SW 1271 (cell line): ENCODE data around the gene LDLRAD3.

ENCODE experiments used
- DNase-seq, 2 experiments: peaks; one replicate each; lab custom pipeline; 2025; lab: John Stamatoyannopoulos, UW

The LDLRAD3 gene

GRCh38 chr11:36211761-36212430 is 268.0 kb downstream of the LDLRAD3 start:
- DNase-seq: no peak

GRCh38 chr11:36212564-36213392 is 268.9 kb downstream of the LDLRAD3 start:
- DNase-seq: no peak

DNA sequence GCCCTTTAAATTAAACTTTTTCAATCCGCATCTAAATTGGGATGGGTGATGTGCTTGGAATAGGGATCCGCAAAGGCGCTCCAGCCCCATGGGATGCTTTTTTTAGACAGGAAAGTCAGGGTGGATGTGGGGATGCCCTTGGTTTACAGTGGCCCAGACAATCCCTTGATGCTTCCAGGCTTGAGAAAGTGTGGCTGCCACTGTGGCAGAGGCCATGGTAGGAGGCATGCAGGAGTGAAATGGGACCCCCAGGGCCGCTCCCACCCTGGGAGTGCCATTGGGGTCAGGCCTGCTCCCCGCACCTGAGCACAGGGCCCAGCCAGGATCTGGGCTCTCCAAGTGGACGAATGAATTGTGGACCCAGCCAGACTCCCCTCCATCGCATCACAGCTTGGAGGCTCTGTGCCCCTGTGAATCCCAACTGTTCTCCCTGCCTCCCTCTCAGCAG is 269.6 kb downstream of the LDLRAD3 start:
- no peak for DNase-seq

DNA sequence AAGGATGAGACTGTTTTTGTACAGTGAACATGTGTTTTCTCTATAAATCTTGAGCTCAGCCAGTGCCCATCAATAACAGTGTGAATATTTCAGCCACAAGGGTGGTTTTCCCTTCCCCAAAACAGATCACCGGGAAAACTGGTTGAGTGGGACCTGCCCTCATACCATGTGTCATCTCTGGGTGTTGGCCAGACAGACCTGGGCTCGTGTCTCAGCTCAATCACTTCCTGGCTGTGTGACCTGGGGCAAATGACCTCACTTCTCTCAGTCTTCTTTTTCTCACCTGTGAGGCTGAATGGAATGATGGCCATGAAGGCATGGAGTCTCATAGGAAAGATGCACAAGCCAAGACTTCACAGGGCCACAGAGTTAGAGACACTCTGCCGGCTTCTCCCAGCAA is 270.6 kb downstream of the LDLRAD3 start:
- DNase-seq: no peak

DNA sequence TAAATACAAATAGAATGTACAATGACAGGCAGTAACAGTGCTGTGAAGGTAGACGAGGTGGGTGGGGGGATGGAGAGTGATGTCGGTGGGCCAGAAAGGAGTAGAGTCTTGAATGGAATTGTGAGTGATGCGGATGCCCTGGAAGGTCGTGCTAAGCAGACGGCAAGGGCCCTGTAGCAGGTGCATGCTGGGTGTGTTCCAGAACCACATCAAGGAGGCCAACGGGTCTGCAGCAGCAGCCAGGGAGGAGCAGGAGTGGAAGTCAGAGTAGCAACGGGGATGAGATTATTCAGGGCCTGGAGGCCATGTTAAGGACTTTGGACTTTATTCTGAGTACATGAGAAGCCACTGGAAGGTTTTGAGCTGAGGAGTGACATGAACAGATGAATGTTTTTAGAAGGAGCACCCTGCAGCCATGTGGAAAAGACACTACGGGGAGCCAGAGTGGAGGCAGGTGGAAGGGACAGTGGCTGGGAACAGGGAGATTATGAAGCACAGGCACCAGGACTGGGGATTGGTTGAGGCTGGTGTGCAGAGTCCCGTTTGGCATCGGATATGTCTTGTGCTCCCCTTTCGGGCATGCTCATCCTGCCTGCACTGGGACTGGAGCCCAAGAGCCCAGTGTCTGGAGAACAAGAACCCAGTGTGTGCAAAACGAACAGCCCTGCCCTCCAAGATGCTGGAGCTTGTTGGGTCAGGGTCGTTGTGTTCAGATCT is 271.3 kb downstream of the LDLRAD3 start:
- DNase-seq: no peak

DNA sequence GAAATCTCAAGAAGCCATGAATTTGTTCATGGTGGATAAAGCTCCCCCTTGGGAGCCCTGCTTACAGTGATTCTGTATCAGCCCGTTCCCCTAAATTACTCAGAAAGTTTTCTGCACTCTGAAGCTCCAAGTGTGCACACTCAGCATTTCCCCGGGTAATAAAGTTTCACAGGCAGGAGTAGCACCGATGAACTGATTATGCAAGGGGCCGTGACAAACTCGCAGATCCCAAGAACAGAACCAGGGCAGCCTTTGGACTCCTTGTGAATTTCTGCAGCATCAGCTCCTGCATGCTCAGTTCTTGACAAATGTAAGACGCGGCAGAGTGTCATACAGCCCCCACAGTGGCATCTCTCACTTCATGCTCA is 271.8 kb downstream of the LDLRAD3 start:
- DNase-seq: no peak

GRCh38 chr11:36216061-36216615 is 272.3 kb downstream of the LDLRAD3 start:
- DNase-seq: no peak

DNA sequence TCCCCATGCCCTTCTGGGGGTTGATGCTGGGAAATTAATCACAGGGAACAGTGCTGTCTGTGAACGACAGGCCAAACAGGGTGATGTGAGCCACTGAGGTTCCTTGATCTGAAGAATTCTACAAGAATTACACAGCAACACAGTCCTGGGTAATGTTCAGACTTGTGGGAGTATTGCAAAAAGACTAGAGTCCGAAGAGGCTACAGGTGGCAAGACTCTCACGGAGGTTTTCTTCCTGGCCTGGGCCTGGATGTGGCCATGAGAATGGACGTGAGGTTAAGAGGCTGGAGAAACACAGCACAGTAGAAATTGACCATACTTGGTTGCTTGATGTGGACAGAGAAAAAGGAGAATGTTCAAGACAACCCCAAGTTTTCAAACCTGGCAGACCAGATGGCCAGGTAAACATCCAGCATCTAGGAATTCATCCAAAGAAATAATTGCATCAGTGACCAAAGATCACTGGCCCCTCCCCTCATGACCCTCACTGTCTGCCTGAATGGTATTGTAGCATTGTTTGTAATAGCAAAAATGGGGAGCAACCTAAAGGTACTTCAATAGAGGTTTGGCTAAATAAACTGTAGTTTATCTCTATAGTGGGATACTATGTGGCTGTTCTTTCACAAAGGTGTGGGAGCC is 274.5 kb downstream of the LDLRAD3 start:
- DNase-seq: no peak

- DNase-seq: no peak
Observed at GRCh38 chr11:36219996-36220395, 276.1 kb downstream of the LDLRAD3 start.

GRCh38 chr11:36222831-36223635 is 279.2 kb downstream of the LDLRAD3 start:
- no peak for DNase-seq

GRCh38 chr11:36224209-36224882 is 280.5 kb downstream of the LDLRAD3 start:
- no peak for DNase-seq

DNA sequence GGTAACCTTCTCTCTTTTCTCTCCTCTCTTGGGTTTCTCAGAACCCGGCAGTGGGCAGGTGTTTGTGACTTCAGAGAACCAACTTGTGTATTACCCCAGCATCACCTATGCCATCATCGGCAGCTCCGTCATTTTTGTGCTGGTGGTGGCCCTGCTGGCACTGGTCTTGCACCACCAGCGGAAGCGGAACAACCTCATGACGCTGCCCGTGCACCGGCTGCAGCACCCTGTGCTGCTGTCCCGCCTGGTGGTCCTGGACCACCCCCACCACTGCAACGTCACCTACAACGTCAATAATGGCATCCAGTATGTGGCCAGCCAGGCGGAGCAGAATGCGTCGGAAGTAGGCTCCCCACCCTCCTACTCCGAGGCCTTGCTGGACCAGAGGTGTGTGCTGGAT is 283.2 kb downstream of the LDLRAD3 start:
- no peak for DNase-seq

DNA sequence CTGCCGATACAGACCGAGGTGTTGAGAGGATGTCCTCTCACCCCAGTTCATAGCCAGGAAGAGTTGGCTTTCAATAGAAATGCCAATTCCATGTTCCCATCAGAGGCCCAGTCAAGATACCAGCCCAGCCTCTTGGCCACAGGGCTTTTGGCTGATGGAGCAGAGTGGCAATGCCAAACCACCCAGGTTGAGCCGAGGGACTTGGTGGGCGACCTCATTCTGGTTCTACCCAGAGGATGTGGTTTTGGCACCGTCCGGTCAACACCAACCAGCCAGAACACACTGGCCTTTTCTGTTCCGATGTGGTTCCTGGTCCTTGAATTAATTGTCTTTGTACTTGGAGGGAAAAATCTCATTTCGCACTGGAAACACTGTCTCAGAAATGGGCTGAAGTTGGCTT is 284.8 kb downstream of the LDLRAD3 start:
- DNase-seq: no peak

DNA sequence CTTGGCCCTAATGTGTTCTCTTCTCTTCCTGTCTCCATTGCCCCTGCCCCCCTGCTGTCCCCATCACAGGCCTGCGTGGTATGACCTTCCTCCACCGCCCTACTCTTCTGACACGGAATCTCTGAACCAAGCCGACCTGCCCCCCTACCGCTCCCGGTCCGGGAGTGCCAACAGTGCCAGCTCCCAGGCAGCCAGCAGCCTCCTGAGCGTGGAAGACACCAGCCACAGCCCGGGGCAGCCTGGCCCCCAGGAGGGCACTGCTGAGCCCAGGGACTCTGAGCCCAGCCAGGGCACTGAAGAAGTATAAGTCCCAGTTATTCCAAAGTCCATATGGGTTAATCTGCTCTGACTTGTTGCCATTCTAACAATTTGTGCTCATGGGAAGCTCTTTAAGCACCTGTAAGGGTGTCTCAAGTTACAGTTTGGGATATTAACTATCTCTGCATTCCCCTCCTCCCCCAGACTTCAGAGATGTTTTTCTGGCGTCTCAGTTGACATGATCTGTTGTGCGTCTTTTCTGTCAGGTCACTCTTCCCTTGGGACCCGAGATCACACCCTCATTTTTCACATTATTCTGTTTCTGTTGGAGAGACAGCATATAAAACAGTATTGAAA is 285.3 kb downstream of the LDLRAD3 start:
- DNase-seq: no peak

DNA sequence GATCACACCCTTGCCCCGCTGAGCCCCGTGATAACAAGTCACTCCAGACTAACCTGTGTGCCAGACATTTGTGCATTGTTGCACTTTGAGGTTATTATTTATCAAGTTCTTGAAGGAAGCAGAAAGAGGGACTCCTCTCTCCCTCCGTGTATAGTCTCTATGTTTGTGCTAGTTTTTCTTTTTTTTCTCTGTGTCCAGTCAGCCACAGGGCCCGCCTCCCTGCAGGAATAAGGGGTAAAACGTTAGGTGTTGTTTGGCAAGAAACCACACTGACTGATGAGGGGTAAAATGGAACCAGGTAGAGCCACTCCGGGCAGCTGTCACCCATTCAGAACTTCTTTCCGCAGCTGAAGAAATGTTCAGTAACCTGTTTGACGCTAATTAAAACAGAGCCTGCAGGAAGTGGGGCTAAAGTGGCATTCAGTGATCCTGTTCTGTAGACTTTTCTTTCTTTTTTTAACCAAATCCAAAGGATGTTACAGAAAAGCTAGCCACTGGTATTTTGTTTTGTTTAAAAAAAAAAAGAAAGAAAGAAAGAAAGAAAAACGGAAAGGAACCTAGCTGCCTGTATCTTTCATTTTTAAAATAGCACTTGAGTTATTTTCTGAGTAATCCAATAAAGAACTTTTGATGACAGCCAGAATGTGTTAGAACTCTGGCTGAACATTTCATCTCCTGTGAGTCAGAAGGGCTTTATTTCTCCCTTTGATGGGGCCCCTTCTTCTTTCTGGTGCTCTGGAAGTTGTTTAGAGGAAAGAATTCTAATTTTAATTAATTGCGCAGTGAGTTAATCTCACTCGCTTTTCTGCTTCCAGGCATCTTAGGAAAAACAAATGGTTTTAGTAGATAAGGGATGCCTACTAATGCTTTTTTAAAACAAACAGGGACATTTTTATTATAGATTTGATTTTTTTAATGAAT is 287.2 kb downstream of the LDLRAD3 start:
- no peak for DNase-seq

- DNase-seq: no peak
Observed at GRCh38 chr11:36233204-36233603, 289.3 kb downstream of the LDLRAD3 start.

GRCh38 chr11:36234825-36235224 is 291.0 kb downstream of the LDLRAD3 start:
- no peak for DNase-seq

DNA sequence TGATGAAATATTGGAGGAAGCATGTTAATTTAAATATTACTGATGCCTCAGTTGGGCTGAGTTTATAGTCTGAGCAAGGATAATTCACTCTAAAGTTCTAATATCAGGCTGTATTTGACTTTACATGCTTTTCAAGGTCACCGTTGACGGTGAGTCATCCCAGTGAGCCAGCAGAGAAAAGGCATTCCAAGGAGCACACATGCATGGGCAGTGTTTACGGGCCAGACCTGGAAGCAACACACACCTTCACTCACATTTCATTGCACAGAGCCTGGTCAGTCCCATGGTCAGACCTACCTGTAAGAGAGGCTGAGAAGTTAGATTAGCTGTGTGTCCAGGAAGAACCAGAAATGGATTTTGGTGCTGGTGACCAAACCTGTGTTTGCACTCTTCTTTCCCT is 291.9 kb downstream of the LDLRAD3 start:
- DNase-seq: no peak

- no peak for DNase-seq
Observed at GRCh38 chr11:36237391-36237790, 293.5 kb downstream of the LDLRAD3 start.
